ENCODE results near the gene GDPD3.

Gene GDPD3

DNA sequence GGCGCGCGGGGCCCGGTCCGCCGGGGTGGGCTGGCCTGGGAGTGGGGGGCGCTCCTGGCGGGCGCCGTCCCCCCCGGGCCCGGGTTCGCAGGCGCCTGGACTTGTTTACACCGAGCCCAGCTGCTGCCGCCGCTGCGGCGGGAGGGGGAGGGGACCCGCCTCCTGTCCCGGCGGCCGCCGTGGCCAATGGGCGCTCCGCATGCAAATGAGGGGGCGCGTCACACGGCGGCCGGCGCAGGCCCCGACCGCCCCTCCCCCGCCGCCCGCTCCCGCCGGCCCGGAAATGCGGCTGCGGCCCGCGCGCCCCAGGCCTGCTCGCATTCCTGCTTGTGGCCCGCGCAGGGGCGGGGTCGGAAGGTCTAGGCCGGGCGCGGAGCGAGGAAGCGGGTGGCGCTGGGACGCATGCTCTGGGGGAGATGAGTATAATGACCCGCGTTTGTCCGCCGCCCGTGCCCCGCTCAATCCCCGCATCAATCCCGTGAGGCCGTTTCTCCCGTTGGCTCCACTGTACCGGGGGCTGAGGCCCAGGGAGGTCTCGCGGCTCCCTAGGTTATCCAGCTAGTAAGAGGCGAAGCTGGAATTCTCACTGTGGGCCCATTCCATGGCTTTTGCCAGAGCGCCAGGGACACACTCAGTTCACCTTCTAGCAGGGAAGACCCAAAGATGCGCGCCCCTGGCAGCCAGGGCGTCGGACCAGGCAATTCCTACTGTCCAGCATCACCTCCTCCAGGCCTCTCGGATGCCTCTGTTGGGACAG, 17.1 kb downstream of the GDPD3 start, which contains the start of gene YPEL3:
YPEL3 (minus strand) TSS at position 109 of the 757 bp plus-strand sequence. CDS start 731 bp downstream, outside the sequence.
- H3K9ac ChIP-seq (ENCODE audit: low read length) = peak within 1 kb of the TSS; percentile 80
- peak within 1 kb of the TSS; percentile 88 for H3K18ac ChIP-seq (ENCODE audit: low read length)

GRCh38 chr16:30095166-30096078, 17.9 kb downstream of the GDPD3 start:
- H3K23ac ChIP-seq (ENCODE audit: low read length) = no peak overlapping the region
- H4K5ac ChIP-seq (ENCODE audit: low read length) = no peak overlapping the region
- H3K36me3 ChIP-seq (ENCODE audit: control insufficient read depth, insufficient read depth, low read length) = no peaks in the 10 kb centered on the region
- peak overlapping the region; percentile 89 for H3K56ac ChIP-seq (ENCODE audit: low read length)
- H2BK15ac ChIP-seq (replicated peaks; ENCODE audit: low read depth) = no peak overlapping the region
- H3K27ac ChIP-seq (ENCODE audit: low read depth, low read length) = no peak overlapping the region
- H2BK120ac ChIP-seq (ENCODE audit: low read depth, low read length) = no peak overlapping the region
- H3K18ac ChIP-seq (ENCODE audit: low read length) = peak overlapping the region; percentile 88
- no CpG with 5 or more reads among the region's 47 CpGs for WGBS (ENCODE audit: extremely low coverage, insufficient coverage, low lambda C conversion rate)
- peaks cover 2% of the 10 kb centered on the region for H3K4me1 ChIP-seq (ENCODE audit: control insufficient read depth, low read depth, low read length)
- H3K4ac ChIP-seq (ENCODE audit: low read depth, low read length) = peak overlapping the region; percentile 73
- no peaks in the 10 kb centered on the region for H3K27me3 ChIP-seq (ENCODE audit: insufficient read depth, low read length, poor library complexity)
- no peak overlapping the region for H2BK5ac ChIP-seq (ENCODE audit: low read length)
- H3K4me2 ChIP-seq (ENCODE audit: low read length) = peak overlapping the region; percentile 12
- H4K8ac ChIP-seq (ENCODE audit: low read depth, low read length) = no peak overlapping the region
- no peak overlapping the region for H2AK5ac ChIP-seq (ENCODE audit: low read length)
- no peaks in the 10 kb centered on the region for H3K79me1 ChIP-seq (ENCODE audit: low read length)
- DNase-seq = no peak
- H3K79me2 ChIP-seq (ENCODE audit: control insufficient read depth, insufficient read depth, low read length) = no peaks in the 10 kb centered on the region
- peak overlapping the region; percentile 80 for H3K9ac ChIP-seq (ENCODE audit: low read length)
- no peak overlapping the region for H3K4me3 ChIP-seq (ENCODE audit: low read length)

More for the DNA sequence above, 17.1 kb downstream of the GDPD3 start, which contains the start of gene YPEL3:
- Histone ChIP-seq H4K5ac (ENCODE audit: low read length) (no peak within 1 kb of the TSS), H3K27ac (ENCODE audit: low read depth, low read length) (peak within 1 kb of the TSS; percentile 33), H3K4me1 (ENCODE audit: control insufficient read depth, low read depth, low read length) (peaks cover 2% of the 10 kb centered on the region), H2BK5ac (ENCODE audit: low read length) (peak within 1 kb of the TSS; percentile 1), H3K4me2 (ENCODE audit: low read length) (peak within 1 kb of the TSS; percentile 12), H3K23ac (ENCODE audit: low read length) (no peak within 1 kb of the TSS), H3K4ac (ENCODE audit: low read depth, low read length) (peak within 1 kb of the TSS; percentile 85), H2BK120ac (ENCODE audit: low read depth, low read length) (no peak within 1 kb of the TSS), H3K27me3 (ENCODE audit: insufficient read depth, low read length, poor library complexity) (no peaks in the 10 kb centered on the region), H3K79me2 (ENCODE audit: control insufficient read depth, insufficient read depth, low read length) (no peaks in the 10 kb centered on the region), H3K4me3 (ENCODE audit: low read length) (peak within 1 kb of the TSS; percentile 36), H2AK5ac (ENCODE audit: low read length) (no peak within 1 kb of the TSS), H4K8ac (ENCODE audit: low read depth, low read length) (no peak within 1 kb of the TSS), H3K79me1 (ENCODE audit: low read length) (no peaks in the 10 kb centered on the region), H3K36me3 (ENCODE audit: control insufficient read depth, insufficient read depth, low read length) (no peaks in the 10 kb centered on the region), H2BK15ac (replicated peaks; ENCODE audit: low read depth) (no peak within 1 kb of the TSS), H3K56ac (ENCODE audit: low read length) (peak within 1 kb of the TSS; percentile 89)
- WGBS (ENCODE audit: extremely low coverage, insufficient coverage, low lambda C conversion rate) = no CpG with 5 or more reads among the region's 77 CpGs
- DNase-seq = peak; percentile 93

DNA sequence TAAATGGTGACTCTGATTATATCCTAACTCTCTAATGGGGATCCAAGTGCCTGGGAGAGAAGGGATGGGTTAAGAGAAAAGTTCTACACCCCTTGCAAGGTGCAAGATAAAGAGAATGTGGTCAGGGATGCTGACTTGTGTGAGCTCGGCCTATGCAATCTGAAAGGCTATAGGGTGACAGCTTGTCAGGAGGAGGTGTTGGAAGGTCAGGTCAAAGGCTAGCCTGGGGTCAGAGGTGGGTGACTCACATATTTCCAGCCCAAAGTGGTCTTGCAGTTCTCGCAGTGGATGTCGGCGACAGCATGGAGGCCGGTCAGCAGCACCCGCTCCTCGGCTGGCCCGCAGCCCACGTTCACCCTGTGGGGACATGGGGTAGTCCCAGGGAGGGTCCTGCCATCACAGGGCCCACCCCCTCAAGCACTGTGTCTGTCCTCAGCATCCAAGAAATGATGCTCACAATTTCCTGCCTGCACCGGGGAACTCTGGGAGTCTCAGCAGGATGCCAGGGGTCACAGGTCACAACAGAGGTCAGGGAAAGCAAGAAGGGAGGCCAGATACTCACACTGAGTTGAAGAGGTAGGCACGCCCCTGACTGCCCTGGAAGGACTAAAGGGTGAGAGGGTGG, 18.7 kb downstream of the GDPD3 start:
- Histone ChIP-seq H3K18ac (ENCODE audit: low read length) (no peak overlapping the region), H2BK5ac (ENCODE audit: low read length) (no peak overlapping the region), H3K4me3 (ENCODE audit: low read length) (no peak overlapping the region), H3K4me1 (ENCODE audit: control insufficient read depth, low read depth, low read length) (peaks cover 5% of the 10 kb centered on the region), H3K27ac (ENCODE audit: low read depth, low read length) (no peak overlapping the region), H2AK5ac (ENCODE audit: low read length) (no peak overlapping the region), H3K4me2 (ENCODE audit: low read length) (no peak overlapping the region), H3K79me1 (ENCODE audit: low read length) (no peaks in the 10 kb centered on the region), H3K56ac (ENCODE audit: low read length) (peak overlapping the region; percentile 25), H3K23ac (ENCODE audit: low read length) (no peak overlapping the region), H3K27me3 (ENCODE audit: insufficient read depth, low read length, poor library complexity) (no peaks in the 10 kb centered on the region), H3K79me2 (ENCODE audit: control insufficient read depth, insufficient read depth, low read length) (peaks cover 3% of the 10 kb centered on the region), H3K36me3 (ENCODE audit: control insufficient read depth, insufficient read depth, low read length) (no peaks in the 10 kb centered on the region), H4K5ac (ENCODE audit: low read length) (no peak overlapping the region), H2BK15ac (replicated peaks; ENCODE audit: low read depth) (no peak overlapping the region), H3K4ac (ENCODE audit: low read depth, low read length) (no peak overlapping the region), H3K9ac (ENCODE audit: low read length) (no peak overlapping the region), H2BK120ac (ENCODE audit: low read depth, low read length) (no peak overlapping the region), H4K8ac (ENCODE audit: low read depth, low read length) (no peak overlapping the region)
- no CpG with 5 or more reads among the region's 11 CpGs for WGBS (ENCODE audit: extremely low coverage, insufficient coverage, low lambda C conversion rate)
- no peak for DNase-seq

DNA sequence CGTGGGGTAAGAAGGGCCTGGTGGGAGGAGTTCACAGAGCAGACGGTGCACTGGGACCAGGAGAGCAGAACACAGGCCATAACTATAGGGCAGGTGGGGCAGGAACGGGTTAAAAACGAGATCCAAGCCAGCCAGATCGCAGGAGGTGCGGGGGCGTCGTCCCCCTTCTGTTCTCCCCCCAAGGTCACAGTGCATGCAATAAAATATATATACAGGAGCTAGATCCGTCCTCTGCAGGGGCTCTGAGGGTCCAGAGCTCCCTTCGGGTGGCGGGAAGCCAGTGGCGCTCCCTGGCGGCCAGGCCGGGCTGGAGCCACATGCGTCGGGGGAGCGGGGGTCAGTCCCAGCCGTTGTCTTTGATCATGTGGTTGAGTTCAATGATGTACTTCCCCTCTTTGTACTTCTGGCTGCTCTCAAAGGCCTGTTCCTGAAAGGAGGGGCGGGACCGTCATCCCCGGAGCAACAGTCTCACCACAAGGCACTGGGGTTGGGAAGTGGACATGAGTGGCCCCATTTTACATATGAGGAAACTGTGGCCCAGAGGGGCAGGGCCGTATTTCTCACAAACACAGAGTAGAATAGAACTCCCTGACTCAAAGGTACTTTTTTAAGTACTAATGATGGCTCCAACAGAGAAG, 20.8 kb downstream of the GDPD3 start:
- no CpG with 5 or more reads among the region's 22 CpGs for WGBS (ENCODE audit: extremely low coverage, insufficient coverage, low lambda C conversion rate)

More for the DNA sequence above, 20.8 kb downstream of the GDPD3 start:
- DNase-seq = peak; percentile 95
- H2AK5ac ChIP-seq (ENCODE audit: low read length) = peak overlapping the region; percentile 45
- H3K4me2 ChIP-seq (ENCODE audit: low read length) = peak overlapping the region; percentile 48
- H3K4me3 ChIP-seq (ENCODE audit: low read length) = peak overlapping the region; percentile 73
- no peaks in the 10 kb centered on the region for H3K79me1 ChIP-seq (ENCODE audit: low read length)
- H3K23ac ChIP-seq (ENCODE audit: low read length) = peak overlapping the region; percentile 10
- no peak overlapping the region for H2BK15ac ChIP-seq (replicated peaks; ENCODE audit: low read depth)
- H3K79me2 ChIP-seq (ENCODE audit: control insufficient read depth, insufficient read depth, low read length) = peaks cover 3% of the 10 kb centered on the region
- no peak overlapping the region for H4K8ac ChIP-seq (ENCODE audit: low read depth, low read length)
- H2BK5ac ChIP-seq (ENCODE audit: low read length) = peak overlapping the region; percentile 63
- peak overlapping the region; percentile 40 for H3K4ac ChIP-seq (ENCODE audit: low read depth, low read length)
- H4K5ac ChIP-seq (ENCODE audit: low read length) = no peak overlapping the region
- H3K36me3 ChIP-seq (ENCODE audit: control insufficient read depth, insufficient read depth, low read length) = no peaks in the 10 kb centered on the region
- no peak overlapping the region for H2BK120ac ChIP-seq (ENCODE audit: low read depth, low read length)
- peak overlapping the region; percentile 70 for H3K9ac ChIP-seq (ENCODE audit: low read length)
- peaks cover 5% of the 10 kb centered on the region for H3K4me1 ChIP-seq (ENCODE audit: control insufficient read depth, low read depth, low read length)
- no peaks in the 10 kb centered on the region for H3K27me3 ChIP-seq (ENCODE audit: insufficient read depth, low read length, poor library complexity)
- H3K18ac ChIP-seq (ENCODE audit: low read length) = peak overlapping the region; percentile 34
- H3K27ac ChIP-seq (ENCODE audit: low read depth, low read length) = peak overlapping the region; percentile 58
- peak overlapping the region; percentile 93 for H3K56ac ChIP-seq (ENCODE audit: low read length)

Measured in mesendoderm (in vitro differentiated cells).